Parathyroid adenoma (tissue), 2 donors: ENCODE measurements around the gene PSG7.
A peak's percentile ranks its signal among the peaks of the same experiment; 100 is the strongest.
"Not testable (repeated sequence)": the region's sequence is repeated elsewhere in the genome, so short reads cannot be mapped to it uniquely, and the experiment has no call there.

ENCODE experiments used
- H2AFZ ChIP-seq: fragments of 300-600 bp; sonication (generic); one replicate; pipeline ENCODE4 v1.7.0; 2017; ENCODE audit warnings: antibody characterized with exemption, mild to moderate bottlenecking
- H3K27ac ChIP-seq: fragments of 300-600 bp; sonication (generic); one replicate; pipeline ENCODE4 v1.7.0; 2017
- H3K27me3 ChIP-seq: fragments of 300-600 bp; sonication (generic); one replicate; pipeline ENCODE4 v1.7.0; 2017; ENCODE audit warnings: low read length; ENCODE audit not compliant: control insufficient read depth, insufficient read depth
- H3K36me3 ChIP-seq: fragments of 300-600 bp; sonication (generic); one replicate; pipeline ENCODE4 v1.7.0; 2017; ENCODE audit warnings: low read length; ENCODE audit not compliant: control insufficient read depth, insufficient read depth
- H3K4me1 ChIP-seq: fragments of 300-600 bp; sonication (generic); one replicate; pipeline ENCODE4 v1.7.0; 2017; ENCODE audit warnings: control low read depth
- H3K4me2 ChIP-seq: fragments of 300-600 bp; sonication (generic); one replicate; pipeline ENCODE4 v1.7.0; 2017; ENCODE audit warnings: low read length
- H3K4me3 ChIP-seq: fragments of 300-600 bp; sonication (generic); one replicate; pipeline ENCODE4 v1.7.0; 2017; ENCODE audit warnings: low read depth, low read length
- H3K79me2 ChIP-seq: fragments of 300-600 bp; sonication (generic); one replicate; pipeline ENCODE4 v1.7.0; 2017; ENCODE audit warnings: control low read depth
- H3K9ac ChIP-seq: fragments of 300-600 bp; sonication (generic); one replicate; pipeline ENCODE4 v1.7.0; 2017; ENCODE audit warnings: mild to moderate bottlenecking
- H3K9me3 ChIP-seq: fragments of 300-600 bp; sonication (generic); one replicate; pipeline ENCODE4 v1.7.0; 2017; ENCODE audit warnings: low read length; ENCODE audit not compliant: control insufficient read depth
- CTCF ChIP-seq: fragments of 300-600 bp; sonication (generic); IDR thresholded peaks from one replicate; pipeline ENCODE4 v1.7.0; 2017; ENCODE audit warnings: antibody characterized with exemption, mild to moderate bottlenecking
- donor health status: primary hyperparathyroidism.

Gene PSG7

GRCh38 chr19:42942187-42942789, 5.3 kb upstream of the PSG7 start:
- Histone ChIP-seq H3K27me3 (no peaks in the 10 kb centered on the region), H3K4me1 (no peaks in the 10 kb centered on the region), H3K4me2 (no peak overlapping the region), H3K9ac (no peak overlapping the region), H2AFZ (no peak overlapping the region), H3K4me3 (no peak overlapping the region), H3K36me3 (no peaks in the 10 kb centered on the region), H3K27ac (no peak overlapping the region), H3K79me2 (no peaks in the 10 kb centered on the region), H3K9me3 (no peaks in the 10 kb centered on the region)
- TF ChIP-seq CTCF = peak; percentile 26

- H3K9me3 ChIP-seq, H2AFZ ChIP-seq, H3K4me3 ChIP-seq, H3K9ac ChIP-seq, H3K27ac ChIP-seq, H3K36me3 ChIP-seq, H3K79me2 ChIP-seq, H3K27me3 ChIP-seq, H3K4me2 ChIP-seq, H3K4me1 ChIP-seq: not testable (repeated sequence)
These were observed 2.3 kb downstream of the PSG7 start for GRCh38 chr19:42934726-42935125.

- not testable (repeated sequence) for H3K4me3 ChIP-seq, H3K36me3 ChIP-seq, H3K79me2 ChIP-seq, H3K9me3 ChIP-seq, H3K9ac ChIP-seq, H3K4me1 ChIP-seq, H3K4me2 ChIP-seq, H3K27ac ChIP-seq, H2AFZ ChIP-seq, H3K27me3 ChIP-seq
These were observed 2.8 kb downstream of the PSG7 start for GRCh38 chr19:42934183-42934582.

- H3K36me3 ChIP-seq, H3K27ac ChIP-seq, H3K9me3 ChIP-seq, H3K4me2 ChIP-seq, H3K4me1 ChIP-seq, H3K9ac ChIP-seq, H3K79me2 ChIP-seq, H3K4me3 ChIP-seq, H3K27me3 ChIP-seq, H2AFZ ChIP-seq: not testable (repeated sequence)
These were observed 3.6 kb downstream of the PSG7 start for GRCh38 chr19:42933412-42933811.

GRCh38 chr19:42932485-42933101, 4.4 kb downstream of the PSG7 start:
- not testable (repeated sequence) for H3K4me2 ChIP-seq, H2AFZ ChIP-seq, H3K9me3 ChIP-seq, H3K27me3 ChIP-seq, H3K9ac ChIP-seq, H3K36me3 ChIP-seq, H3K79me2 ChIP-seq, H3K4me3 ChIP-seq, H3K27ac ChIP-seq, H3K4me1 ChIP-seq

- H3K27ac ChIP-seq, H3K4me2 ChIP-seq, H3K27me3 ChIP-seq, H2AFZ ChIP-seq, H3K4me1 ChIP-seq, H3K79me2 ChIP-seq, H3K9me3 ChIP-seq, H3K36me3 ChIP-seq, H3K9ac ChIP-seq, H3K4me3 ChIP-seq: not testable (repeated sequence)
These were observed 6.8 kb downstream of the PSG7 start for GRCh38 chr19:42930214-42930613.

- no peak for TF ChIP-seq CTCF
- H3K79me2 ChIP-seq = no peaks in the 10 kb centered on the region
- no peak overlapping the region for H3K27ac ChIP-seq
- H3K27me3 ChIP-seq = no peaks in the 10 kb centered on the region
- no peak overlapping the region for H3K4me2 ChIP-seq
- H2AFZ ChIP-seq = no peak overlapping the region
- H3K36me3 ChIP-seq = no peaks in the 10 kb centered on the region
- no peaks in the 10 kb centered on the region for H3K9me3 ChIP-seq
- no peak overlapping the region for H3K4me3 ChIP-seq
- no peak overlapping the region for H3K9ac ChIP-seq
- H3K4me1 ChIP-seq = no peaks in the 10 kb centered on the region
These were observed 8.1 kb downstream of the PSG7 start for GRCh38 chr19:42928896-42929295.
